Neuron (in vitro differentiated cells): ENCODE measurements around the gene SKIDA1.
"Not testable (repeated sequence)": the region's sequence is repeated elsewhere in the genome, so short reads cannot be mapped to it uniquely, and the experiment has no call there.

Experiments
- H2AFZ ChIP-seq: one replicate; pipeline ENCODE4 v1.6.1; 2013; ENCODE audit warnings: low read depth, mild to moderate bottlenecking, inconsistent platforms, low read length, moderate library complexity
- H3K27me3 ChIP-seq: one replicate; pipeline ENCODE4 v1.6.1; 2013; ENCODE audit warnings: low read length; ENCODE audit not compliant: insufficient read depth
- H3K36me3 ChIP-seq: one replicate; pipeline ENCODE4 v1.6.1; 2013; ENCODE audit warnings: low read length; ENCODE audit not compliant: insufficient read depth
- H3K4me1 ChIP-seq: one replicate; pipeline ENCODE4 v1.6.1; 2013; ENCODE audit warnings: low read length; ENCODE audit not compliant: insufficient read depth
- H3K4me3 ChIP-seq: 2 replicates; pipeline ENCODE4 v1.5.1; 2013; ENCODE audit warnings: mild to moderate bottlenecking, low read length, moderate library complexity
- H3K9me3 ChIP-seq: one replicate; pipeline ENCODE4 v1.6.1; 2013; ENCODE audit warnings: low read length

The SKIDA1 gene

GRCh38 chr10:21525367-21526187 lies at the start of gene SKIDA1:
Gene SKIDA1, minus strand, starts transcription at chr10:21525682. Its CDS starts 7,860 bp downstream, at chr10:21517822.
- no peaks in the 10 kb centered on the region for H3K27me3 ChIP-seq
- peak within 1 kb of the TSS; percentile 96 for H3K4me3 ChIP-seq
- H3K4me1 ChIP-seq, result peaks cover 57% of the 10 kb centered on the region
- no peak within 1 kb of the TSS for H2AFZ ChIP-seq
- H3K9me3 ChIP-seq, result no peaks in the 10 kb centered on the region
- no peaks in the 10 kb centered on the region for H3K36me3 ChIP-seq

GRCh38 chr10:21574514-21574913 lies 49.0 kb upstream of the SKIDA1 start:
- not testable (repeated sequence) for H3K4me3 ChIP-seq, H3K36me3 ChIP-seq, H2AFZ ChIP-seq, H3K4me1 ChIP-seq, H3K27me3 ChIP-seq, H3K9me3 ChIP-seq

DNA sequence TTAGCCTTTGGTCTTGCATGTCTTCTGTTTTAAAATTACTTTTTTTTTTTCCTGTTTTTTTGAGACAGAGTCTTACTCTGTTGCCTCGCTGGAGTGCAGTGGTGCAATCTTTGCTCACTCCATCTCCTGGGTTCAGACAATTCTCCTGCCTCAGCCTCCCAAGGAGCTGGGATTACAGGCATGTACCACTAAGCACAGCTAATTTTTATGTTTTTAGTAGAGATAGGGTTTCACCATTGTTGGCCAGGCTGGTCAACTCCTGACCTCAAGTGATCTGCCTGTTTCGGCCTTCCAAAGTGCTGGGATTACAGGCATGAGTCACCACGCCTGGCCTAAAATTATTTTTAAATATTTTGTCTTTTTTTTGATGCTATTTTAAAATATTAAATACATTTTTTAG lies 47.1 kb upstream of the SKIDA1 start:
- peaks cover 5% of the 10 kb centered on the region for H3K4me1 ChIP-seq

GRCh38 chr10:21570761-21571521 lies 45.5 kb upstream of the SKIDA1 start:
- H3K4me3 ChIP-seq, result no peak overlapping the region
- H3K36me3 ChIP-seq, result peaks cover 7% of the 10 kb centered on the region
- peaks cover 5% of the 10 kb centered on the region for H3K4me1 ChIP-seq
- no peaks in the 10 kb centered on the region for H3K27me3 ChIP-seq
- peaks cover 1% of the 10 kb centered on the region for H3K9me3 ChIP-seq
- no peak overlapping the region for H2AFZ ChIP-seq

More for the DNA sequence above, 47.1 kb upstream of the SKIDA1 start:
- Histone ChIP-seq H2AFZ (no peak overlapping the region), H3K36me3 (peaks cover 1% of the 10 kb centered on the region), H3K4me3 (no peak overlapping the region), H3K9me3 (peaks cover 5% of the 10 kb centered on the region), H3K27me3 (no peaks in the 10 kb centered on the region)

DNA sequence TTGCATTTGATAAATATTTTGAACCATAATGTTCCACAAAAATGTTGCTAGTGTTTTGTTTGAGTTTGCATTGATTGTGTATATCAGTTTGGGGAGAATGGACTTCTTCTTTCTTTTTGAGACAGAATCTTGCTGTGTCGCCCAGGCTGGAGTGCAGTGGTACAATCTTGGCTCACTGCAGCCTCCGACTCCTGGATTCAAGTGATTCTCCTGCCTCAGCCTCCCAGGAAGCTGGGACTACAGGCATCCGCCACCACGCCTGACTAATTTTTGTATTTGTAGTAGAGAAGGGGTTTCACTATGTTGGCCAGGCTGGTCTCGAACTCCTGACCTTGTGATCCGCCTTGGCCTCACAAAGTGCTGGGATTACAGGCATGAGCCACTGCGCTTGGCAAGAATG lies 33.5 kb upstream of the SKIDA1 start:
- not testable (repeated sequence) for H3K4me1 ChIP-seq, H2AFZ ChIP-seq, H3K4me3 ChIP-seq, H3K27me3 ChIP-seq
- Histone ChIP-seq H3K9me3 (peaks cover 10% of the 10 kb centered on the region), H3K36me3 (peaks cover 65% of the 10 kb centered on the region)

- peaks cover 70% of the 10 kb centered on the region for H3K36me3 ChIP-seq
These were observed 31.0 kb upstream of the SKIDA1 start for GRCh38 chr10:21556527-21556926.

DNA sequence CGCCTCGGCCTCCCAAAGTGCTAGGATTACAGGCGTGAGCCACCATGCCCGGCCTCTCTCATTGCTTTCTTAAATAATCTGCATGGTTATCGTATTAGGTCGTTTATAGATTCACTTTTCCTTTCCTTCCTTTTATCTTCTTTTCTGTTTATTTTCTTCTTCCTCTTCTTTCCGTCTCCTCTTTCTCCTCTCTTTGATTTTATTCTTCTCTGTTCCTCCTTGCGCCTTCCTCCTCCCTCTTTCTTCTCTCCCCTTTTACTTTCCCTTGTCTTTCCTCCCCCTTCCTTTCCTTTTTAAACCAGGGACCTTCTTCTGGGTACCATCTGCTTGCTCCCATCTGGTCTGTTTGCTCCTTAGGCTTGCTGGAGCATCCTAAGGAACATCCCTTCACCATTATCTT lies 27.2 kb upstream of the SKIDA1 start:
- no peaks in the 10 kb centered on the region for H3K4me1 ChIP-seq
- H3K9me3 ChIP-seq, result peaks cover 2% of the 10 kb centered on the region
- H2AFZ ChIP-seq, result no peak overlapping the region
- no peak overlapping the region for H3K4me3 ChIP-seq
- H3K27me3 ChIP-seq, result no peaks in the 10 kb centered on the region
- H3K36me3 ChIP-seq, result peaks cover 65% of the 10 kb centered on the region

More at GRCh38 chr10:21556527-21556926, 31.0 kb upstream of the SKIDA1 start:
- Histone ChIP-seq H3K4me1 (no peaks in the 10 kb centered on the region), H3K27me3 (no peaks in the 10 kb centered on the region), H2AFZ (no peak overlapping the region), H3K9me3 (peaks cover 9% of the 10 kb centered on the region), H3K4me3 (no peak overlapping the region)

GRCh38 chr10:21547246-21547645 lies 21.8 kb upstream of the SKIDA1 start:
- Histone ChIP-seq H2AFZ (no peak overlapping the region), H3K9me3 (peaks cover 11% of the 10 kb centered on the region), H3K27me3 (no peaks in the 10 kb centered on the region), H3K36me3 (peaks cover 76% of the 10 kb centered on the region), H3K4me3 (no peak overlapping the region), H3K4me1 (no peaks in the 10 kb centered on the region)

GRCh38 chr10:21540701-21541100 lies 15.2 kb upstream of the SKIDA1 start:
- Histone ChIP-seq H3K36me3 (peaks cover 75% of the 10 kb centered on the region), H3K9me3 (peaks cover 11% of the 10 kb centered on the region)
- not testable (repeated sequence) for H3K4me1 ChIP-seq, H2AFZ ChIP-seq, H3K27me3 ChIP-seq, H3K4me3 ChIP-seq

DNA sequence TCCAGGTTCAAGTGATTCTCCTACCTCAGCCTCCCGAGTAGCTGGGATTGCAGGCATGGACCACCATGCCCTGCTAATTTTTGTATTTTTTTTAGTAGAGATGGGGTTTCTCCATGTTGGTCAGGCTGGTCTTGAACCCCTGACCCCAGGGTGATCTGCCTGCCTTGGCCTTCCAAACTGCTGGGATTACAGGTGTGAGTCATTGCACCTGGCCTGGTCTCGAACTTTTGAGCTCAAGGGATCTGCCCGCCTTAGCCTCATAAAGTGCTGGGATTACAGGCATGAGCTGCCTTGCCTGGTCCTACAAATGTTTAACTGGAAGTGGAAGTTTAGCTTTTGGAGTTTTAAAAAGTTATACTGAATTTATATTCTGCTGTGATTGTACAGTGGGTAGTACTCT lies 11.4 kb upstream of the SKIDA1 start:
- Histone ChIP-seq H3K9me3 (peaks cover 2% of the 10 kb centered on the region), H3K36me3 (peaks cover 38% of the 10 kb centered on the region), H3K27me3 (no peaks in the 10 kb centered on the region), H2AFZ (no peak overlapping the region), H3K4me3 (no peak overlapping the region), H3K4me1 (peaks cover 29% of the 10 kb centered on the region)

- not testable (repeated sequence) for H3K9me3 ChIP-seq, H2AFZ ChIP-seq, H3K27me3 ChIP-seq
- H3K4me1 ChIP-seq, result peaks cover 38% of the 10 kb centered on the region
- H3K36me3 ChIP-seq, result peaks cover 29% of the 10 kb centered on the region
- H3K4me3 ChIP-seq, result peak overlapping the region; percentile 88
These were observed 10.5 kb upstream of the SKIDA1 start for GRCh38 chr10:21535976-21536375.

DNA sequence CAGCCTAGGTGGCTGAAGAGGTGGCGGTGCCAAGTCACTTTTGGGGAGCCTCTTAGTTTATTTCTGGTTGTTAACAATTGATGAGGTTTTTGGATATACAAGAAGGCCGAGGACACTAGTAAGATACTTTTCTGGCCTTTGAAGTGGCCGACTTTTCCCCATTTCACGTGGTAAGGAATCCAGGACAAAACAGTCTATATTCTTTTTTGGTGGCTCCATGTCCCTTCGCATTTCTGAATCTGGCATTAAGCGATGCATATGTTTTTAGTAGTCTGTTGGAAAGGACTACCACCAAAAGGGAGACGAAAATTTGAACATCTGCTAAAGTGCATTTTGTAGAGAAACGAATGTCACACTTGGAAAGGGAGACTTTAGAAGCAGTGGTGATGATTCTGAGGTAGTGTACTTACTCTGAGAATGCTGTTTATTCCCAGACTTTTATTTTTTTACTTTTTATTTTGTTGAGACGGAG lies 10.0 kb upstream of the SKIDA1 start:
- H3K9me3 ChIP-seq, result no peaks in the 10 kb centered on the region
- peaks cover 25% of the 10 kb centered on the region for H3K36me3 ChIP-seq
- H3K4me3 ChIP-seq, result peak overlapping the region; percentile 88
- H3K27me3 ChIP-seq, result no peaks in the 10 kb centered on the region
- peaks cover 42% of the 10 kb centered on the region for H3K4me1 ChIP-seq
- no peak overlapping the region for H2AFZ ChIP-seq
